ENCODE results near the gene GALNT12.

The GALNT12 gene

GRCh38 chr9:98807070-98807813 is at the start of gene GALNT12:
Gene GALNT12, plus strand, starts transcription at chr9:98807670. Its CDS starts 29 bp downstream, at chr9:98807699.
- DNase-seq (ENCODE audit: insufficient read length, low spot score): no peak

GRCh38 chr9:98760231-98760630 is 47.2 kb upstream of the GALNT12 start:
- no peak for DNase-seq (ENCODE audit: insufficient read length, low spot score)
- no peak for FAIRE-seq

More at GRCh38 chr9:98807070-98807813, at the start of gene GALNT12:
- FAIRE-seq: no peak

GRCh38 chr9:98763986-98764745 is 43.3 kb upstream of the GALNT12 start:
- no peak for FAIRE-seq

GRCh38 chr9:98765256-98765655 is 42.2 kb upstream of the GALNT12 start:
- DNase-seq (ENCODE audit: insufficient read length, low spot score) (no peak), FAIRE-seq (no peak)

More at GRCh38 chr9:98763986-98764745, 43.3 kb upstream of the GALNT12 start:
- no peak for DNase-seq (ENCODE audit: insufficient read length, low spot score)

GRCh38 chr9:98766586-98766985 is 40.9 kb upstream of the GALNT12 start:
- DNase-seq (ENCODE audit: insufficient read length, low spot score): no peak
- FAIRE-seq: no peak

- FAIRE-seq: no peak
- DNase-seq (ENCODE audit: insufficient read length, low spot score): no peak
These were observed 40.3 kb upstream of the GALNT12 start for GRCh38 chr9:98767196-98767595.

- no peak for DNase-seq (ENCODE audit: insufficient read length, low spot score)
- FAIRE-seq: no peak
These were observed 39.6 kb upstream of the GALNT12 start for GRCh38 chr9:98767915-98768314.

GRCh38 chr9:98768344-98768743 is 39.1 kb upstream of the GALNT12 start:
- no peak for DNase-seq (ENCODE audit: insufficient read length, low spot score)
- no peak for FAIRE-seq

GRCh38 chr9:98770717-98771116 is 36.8 kb upstream of the GALNT12 start:
- DNase-seq (ENCODE audit: insufficient read length, low spot score) (no peak), FAIRE-seq (no peak)

- DNase-seq (ENCODE audit: insufficient read length, low spot score) (no peak), FAIRE-seq (no peak)
These were observed 36.1 kb upstream of the GALNT12 start for GRCh38 chr9:98771209-98771874.

GRCh38 chr9:98772364-98773155 is 34.9 kb upstream of the GALNT12 start:
- no peak for DNase-seq (ENCODE audit: insufficient read length, low spot score)
- no peak for FAIRE-seq

- no peak for DNase-seq (ENCODE audit: insufficient read length, low spot score)
- no peak for FAIRE-seq
These were observed 33.7 kb upstream of the GALNT12 start for GRCh38 chr9:98773721-98774120.

GRCh38 chr9:98774746-98775145 is 32.7 kb upstream of the GALNT12 start:
- DNase-seq (ENCODE audit: insufficient read length, low spot score): no peak
- FAIRE-seq: no peak

GRCh38 chr9:98775831-98776441 is 31.5 kb upstream of the GALNT12 start:
- DNase-seq (ENCODE audit: insufficient read length, low spot score) (peak; percentile 63), FAIRE-seq (peak; percentile 87)

GRCh38 chr9:98777618-98778017 is 29.9 kb upstream of the GALNT12 start:
- no peak for FAIRE-seq
- DNase-seq (ENCODE audit: insufficient read length, low spot score): no peak

GRCh38 chr9:98778251-98778650 is 29.2 kb upstream of the GALNT12 start:
- FAIRE-seq: no peak
- no peak for DNase-seq (ENCODE audit: insufficient read length, low spot score)

- no peak for DNase-seq (ENCODE audit: insufficient read length, low spot score)
- FAIRE-seq: no peak
These were observed 28.5 kb upstream of the GALNT12 start for GRCh38 chr9:98778711-98779530.

GRCh38 chr9:98780059-98780749 is 27.3 kb upstream of the GALNT12 start:
- no peak for DNase-seq (ENCODE audit: insufficient read length, low spot score)
- no peak for FAIRE-seq
